Lower leg skin (tissue), 4 donors: ENCODE results near the gene FGF19. TPM values are rescaled to one million over a fixed set of nuclear protein-coding genes. Genes with fewer than 3 reads are reported as not detected.

Source experiments
- DNase-seq, 2 donors: peaks; one replicate each; pipeline ENCODE4 v3.0.0-alpha.2; 2019; ENCODE audit warnings: low spot score in 2 of 2
- H3K4me3 ChIP-seq: fragments of 200-600 bp; sonication (generic); 2 replicates; pipeline ENCODE4 v1.5.1; 2017; ENCODE audit warnings: mild to moderate bottlenecking, low read depth; ENCODE audit not compliant: poor library complexity, severe bottlenecking
- POLR2A ChIP-seq, 2 donors: fragments of 450-650 bp; IDR thresholded peaks; one replicate each; pipeline ENCODE4 v1.6.1; 2016 to 2017; ENCODE audit warnings: antibody characterized with exemption in 2 of 2, mild to moderate bottlenecking in 1 of 2, moderate library complexity in 1 of 2
- WGBS, 2 donors: methylation state at CpG; one replicate each; pipeline ENCODE4 v1.1.5; 2018; 5-methylcytosine and 5-hydroxymethylcytosine counted together
- intact Hi-C: fragments of 100-400 bp; cut with DNase I; formaldehyde crosslinking; loops from one replicate; pipeline ENCODE4 v1.15.0; 2023; ENCODE audit warnings: low total_unique reads
- total RNA-seq, 4 donors: library from RNA; depleted of rRNA; stranded (reverse); fragments of >200 nt; gene quantifications; one replicate each; pipeline ENCODE4 v1.1.0, GENCODE V29; 2016
- TF ChIP-seq, protein P1 (sequence below), 3 donors: fragments of 450-650 bp; IDR thresholded peaks; one replicate each; pipeline ENCODE4 v1.5.1; 2016; ENCODE audit warnings: antibody characterized with exemption in 3 of 3, mild to moderate bottlenecking in 3 of 3, moderate library complexity in 2 of 3

Gene FGF19
- total RNA-seq, 4 donors from 2014 or later: not detected

DNA sequence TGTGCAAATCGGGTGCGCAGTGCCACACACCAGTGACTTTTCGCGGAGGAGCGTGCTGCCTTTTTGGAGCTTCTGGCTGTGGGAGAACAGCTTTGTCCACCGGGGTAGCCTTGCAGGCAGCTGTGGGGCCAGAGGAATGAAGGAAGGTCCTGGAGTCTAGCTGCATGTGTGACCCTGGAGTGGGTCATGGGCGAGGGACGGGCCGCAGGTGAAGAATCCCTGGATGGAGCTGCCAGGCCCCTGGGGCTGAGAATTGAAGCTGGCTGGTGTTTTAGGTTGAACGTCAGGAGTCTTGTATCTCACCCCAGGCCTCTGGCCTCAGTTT is 54.3 kb downstream of the FGF19 start:
- TF ChIP-seq, protein P1, sequence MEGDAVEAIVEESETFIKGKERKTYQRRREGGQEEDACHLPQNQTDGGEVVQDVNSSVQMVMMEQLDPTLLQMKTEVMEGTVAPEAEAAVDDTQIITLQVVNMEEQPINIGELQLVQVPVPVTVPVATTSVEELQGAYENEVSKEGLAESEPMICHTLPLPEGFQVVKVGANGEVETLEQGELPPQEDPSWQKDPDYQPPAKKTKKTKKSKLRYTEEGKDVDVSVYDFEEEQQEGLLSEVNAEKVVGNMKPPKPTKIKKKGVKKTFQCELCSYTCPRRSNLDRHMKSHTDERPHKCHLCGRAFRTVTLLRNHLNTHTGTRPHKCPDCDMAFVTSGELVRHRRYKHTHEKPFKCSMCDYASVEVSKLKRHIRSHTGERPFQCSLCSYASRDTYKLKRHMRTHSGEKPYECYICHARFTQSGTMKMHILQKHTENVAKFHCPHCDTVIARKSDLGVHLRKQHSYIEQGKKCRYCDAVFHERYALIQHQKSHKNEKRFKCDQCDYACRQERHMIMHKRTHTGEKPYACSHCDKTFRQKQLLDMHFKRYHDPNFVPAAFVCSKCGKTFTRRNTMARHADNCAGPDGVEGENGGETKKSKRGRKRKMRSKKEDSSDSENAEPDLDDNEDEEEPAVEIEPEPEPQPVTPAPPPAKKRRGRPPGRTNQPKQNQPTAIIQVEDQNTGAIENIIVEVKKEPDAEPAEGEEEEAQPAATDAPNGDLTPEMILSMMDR (IDR thresholded peaks at IDR 0.05): no peak
- no peak for TF ChIP-seq POLR2A (IDR thresholded peaks at IDR 0.05)
- 90% methylated on average over 10 of the region's 10 CpGs for WGBS, 2 donors
- intact Hi-C loops: no loop called here
- DNase-seq: no peak
- H3K4me3 ChIP-seq: no peak overlapping the region

GRCh38 chr11:69648679-69649575 is 54.9 kb downstream of the FGF19 start:
- 89 to 92% methylated on average over 36 to 37 of the region's 37 CpGs for WGBS, 2 donors
- no peak for TF ChIP-seq POLR2A (IDR thresholded peaks at IDR 0.05)
- TF ChIP-seq, protein P1 (IDR thresholded peaks at IDR 0.05): no peak
- intact Hi-C loops: no loop called here
- H3K4me3 ChIP-seq: no peak overlapping the region
- DNase-seq: no peak

Other genes starting within 250 kb of the FGF19 start
- gene LINC01488, start 222.4 kb downstream of the FGF19 start, total RNA-seq: not detected
- 100 to 1,000 TPM; 194 to 370 (median 229) TPM for gene CCND1, start 62.9 kb downstream of the FGF19 start, total RNA-seq
- 10 to 100 TPM; 15.2 to 69.2 (median 27.2) TPM for gene LTO1, start 28.7 kb downstream of the FGF19 start, total RNA-seq
- gene FGF4, start 71.3 kb upstream of the FGF19 start, total RNA-seq: not detected
- gene FGF3, start 115.4 kb upstream of the FGF19 start, total RNA-seq: not detected